Astrocyte of the cerebellum (primary cell): ENCODE measurements around the gene KHDC3L.

Experiments used
- DNase-seq: peaks from one replicate; pipeline ENCODE4 v3.0.0-alpha.2; 2011; ENCODE audit warnings: low read depth
- H3K4me3 ChIP-seq: 2 replicates; pipeline ENCODE4 v1.5.1; 2011; ENCODE audit warnings: mild to moderate bottlenecking, low read depth, low read length, moderate library complexity
- in situ Hi-C: cut with HindIII; loops from 2 replicates; pipeline ENCODE4 v1.10.0; 2017; ENCODE audit warnings: low sequenced_read_pairs
- TF ChIP-seq, protein P1 (sequence below): IDR thresholded peaks from 2 replicates; pipeline ENCODE4 v1.5.1; 2012; ENCODE audit warnings: low read length, low read depth, moderate library complexity, mild to moderate bottlenecking; ENCODE audit errors: missing control alignments

KHDC3L gene

DNA sequence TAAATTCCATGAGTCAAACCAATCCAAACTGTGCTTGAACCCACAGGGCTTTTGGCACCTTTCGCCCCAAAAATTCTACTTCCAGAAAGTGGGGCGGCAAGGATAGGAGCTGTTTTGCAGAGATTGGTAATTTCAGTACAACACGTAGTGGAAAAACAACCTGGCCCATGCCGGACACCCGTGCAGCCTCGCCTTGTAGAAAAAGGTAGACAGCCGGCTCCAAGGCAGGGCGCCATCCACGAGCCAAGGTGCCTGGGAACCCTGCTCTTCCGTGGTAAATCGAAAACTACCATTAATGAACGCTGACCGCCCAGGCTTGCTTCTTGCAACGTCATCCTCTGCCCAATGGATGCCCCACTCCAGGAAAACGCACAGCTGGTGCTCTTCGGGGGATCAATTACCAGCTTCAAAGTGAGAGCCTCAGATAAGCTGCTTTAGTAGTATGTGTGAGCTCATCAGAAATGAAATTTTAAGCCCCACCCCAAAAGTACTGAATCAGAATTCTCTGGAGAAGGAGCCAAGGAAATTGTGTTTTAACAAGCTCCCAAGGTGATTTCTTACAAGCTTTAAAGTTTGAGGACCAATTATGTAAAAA is 5.4 kb downstream of the KHDC3L start:
- H3K4me3 ChIP-seq, result no peak overlapping the region
- in situ Hi-C loops, result no loop called here
- no peak for DNase-seq
- TF ChIP-seq, protein P1, sequence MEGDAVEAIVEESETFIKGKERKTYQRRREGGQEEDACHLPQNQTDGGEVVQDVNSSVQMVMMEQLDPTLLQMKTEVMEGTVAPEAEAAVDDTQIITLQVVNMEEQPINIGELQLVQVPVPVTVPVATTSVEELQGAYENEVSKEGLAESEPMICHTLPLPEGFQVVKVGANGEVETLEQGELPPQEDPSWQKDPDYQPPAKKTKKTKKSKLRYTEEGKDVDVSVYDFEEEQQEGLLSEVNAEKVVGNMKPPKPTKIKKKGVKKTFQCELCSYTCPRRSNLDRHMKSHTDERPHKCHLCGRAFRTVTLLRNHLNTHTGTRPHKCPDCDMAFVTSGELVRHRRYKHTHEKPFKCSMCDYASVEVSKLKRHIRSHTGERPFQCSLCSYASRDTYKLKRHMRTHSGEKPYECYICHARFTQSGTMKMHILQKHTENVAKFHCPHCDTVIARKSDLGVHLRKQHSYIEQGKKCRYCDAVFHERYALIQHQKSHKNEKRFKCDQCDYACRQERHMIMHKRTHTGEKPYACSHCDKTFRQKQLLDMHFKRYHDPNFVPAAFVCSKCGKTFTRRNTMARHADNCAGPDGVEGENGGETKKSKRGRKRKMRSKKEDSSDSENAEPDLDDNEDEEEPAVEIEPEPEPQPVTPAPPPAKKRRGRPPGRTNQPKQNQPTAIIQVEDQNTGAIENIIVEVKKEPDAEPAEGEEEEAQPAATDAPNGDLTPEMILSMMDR, result no peak

DNA sequence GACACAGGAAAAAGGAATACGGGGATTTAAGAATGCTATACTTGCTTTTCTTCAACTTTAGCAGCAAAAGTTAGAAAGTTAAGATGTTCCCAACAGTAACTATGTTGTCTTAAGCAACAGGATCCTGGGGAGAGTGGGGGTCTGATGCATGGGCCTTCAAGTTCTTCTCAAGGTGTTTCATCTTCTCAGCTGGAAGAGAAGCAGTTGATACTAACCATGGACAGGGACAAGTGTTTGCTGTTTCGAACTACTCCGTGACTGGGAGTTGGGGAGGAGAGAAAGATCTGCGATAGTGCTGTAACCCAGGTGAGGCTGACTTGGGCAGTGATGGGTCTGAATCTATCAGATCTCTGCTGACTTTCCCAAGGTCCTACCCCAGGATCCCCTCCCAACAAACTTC is 6.2 kb downstream of the KHDC3L start:
- H3K4me3 ChIP-seq, result no peak overlapping the region
- in situ Hi-C loops, result no loop called here
- TF ChIP-seq, protein P1, result no peak
- DNase-seq, result no peak

DNA sequence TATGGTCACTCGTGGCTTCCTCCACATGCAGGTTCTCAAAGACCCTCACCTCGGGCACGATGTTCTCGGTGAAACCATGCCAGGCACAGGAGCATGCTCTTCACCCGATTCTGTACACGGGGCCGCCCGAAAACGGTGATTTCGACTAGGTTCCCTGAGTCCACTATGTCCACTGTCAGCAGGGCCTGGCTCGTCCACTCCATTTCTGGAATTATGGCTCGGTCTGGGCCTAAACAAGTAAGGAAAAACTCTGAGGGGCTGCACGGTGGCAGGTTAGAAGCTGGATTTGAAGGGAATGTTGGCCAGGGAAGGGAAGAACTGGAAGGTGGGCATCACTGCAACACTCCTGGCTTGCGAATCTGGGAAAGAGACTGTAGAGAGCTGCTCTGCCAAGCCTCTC is 6.7 kb downstream of the KHDC3L start:
- no peak overlapping the region for H3K4me3 ChIP-seq
- in situ Hi-C loops, result no loop called here
- no peak for DNase-seq
- TF ChIP-seq, protein P1, result no peak

DNA sequence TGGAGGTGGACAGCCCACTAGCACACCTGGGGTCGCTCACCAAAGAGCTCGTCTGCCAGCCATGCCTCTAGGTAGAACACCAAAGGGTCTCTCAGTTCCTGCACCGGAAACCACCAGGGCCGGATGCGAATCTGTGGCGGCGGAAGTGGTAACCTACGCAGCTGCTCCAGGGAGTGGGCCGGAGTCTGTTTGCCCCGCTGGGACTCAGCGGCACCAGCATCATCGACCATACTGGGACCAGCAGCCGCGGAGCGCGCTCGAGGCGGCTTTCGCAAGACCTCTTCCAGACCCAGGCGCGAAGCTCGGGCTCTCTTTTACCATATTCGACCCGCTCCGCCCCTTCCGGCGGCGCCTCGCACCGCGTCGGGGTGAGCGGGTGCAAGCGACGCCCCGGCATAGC is 7.1 kb downstream of the KHDC3L start, which contains the start of gene OOEP:
OOEP (minus strand) TSS at position 335 of the 400 bp plus-strand sequence; CDS start at position 230, 105 bp downstream.
- no peak within 1 kb of the TSS for H3K4me3 ChIP-seq
- in situ Hi-C loops, result no loop called here
- TF ChIP-seq, protein P1, result no peak
- no peak for DNase-seq

DNA sequence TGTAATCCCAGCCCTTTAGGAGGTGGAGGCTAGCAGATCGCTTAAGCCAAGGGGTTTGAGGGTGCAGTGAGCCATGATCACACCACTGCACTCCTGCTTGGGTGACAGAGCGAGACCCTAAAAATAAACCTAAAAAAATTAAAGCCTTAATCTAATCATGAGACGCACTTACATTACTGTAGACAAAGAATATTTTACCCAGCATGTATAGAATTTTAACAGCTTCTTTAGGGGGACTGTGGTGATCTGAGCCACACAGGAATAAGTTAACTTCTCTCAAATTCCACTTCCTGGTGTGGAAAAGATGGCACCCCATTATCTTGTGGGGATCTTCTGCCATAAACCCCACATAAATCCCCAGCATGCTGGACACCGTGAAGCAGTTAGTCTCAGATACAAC is 9.5 kb downstream of the KHDC3L start:
- TF ChIP-seq, protein P1, result no peak
- in situ Hi-C loops, result no loop called here
- no peak overlapping the region for H3K4me3 ChIP-seq
- DNase-seq, result no peak

DNA sequence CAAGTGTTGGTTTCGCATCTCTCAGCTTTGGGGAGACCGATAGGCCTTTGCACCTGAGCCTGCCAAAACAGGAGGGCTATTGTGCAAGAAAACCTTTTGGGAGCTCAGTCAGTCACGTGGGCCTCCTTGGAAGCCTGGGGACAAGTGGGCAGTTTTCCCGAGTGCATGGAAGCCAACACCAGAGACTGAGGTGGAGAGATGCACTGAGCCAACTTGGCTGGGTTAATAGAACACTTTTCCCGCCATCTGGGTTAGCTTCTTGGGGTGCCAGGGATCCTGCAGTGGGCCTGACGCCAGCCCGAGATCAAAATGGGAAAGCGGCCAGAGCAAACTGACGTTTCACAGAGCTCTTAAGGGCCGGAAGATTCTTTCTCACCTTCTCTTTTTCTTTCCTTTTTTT is 10.1 kb downstream of the KHDC3L start:
- no peak overlapping the region for H3K4me3 ChIP-seq
- in situ Hi-C loops, result no loop called here
- no peak for DNase-seq
- TF ChIP-seq, protein P1, result no peak

DNA sequence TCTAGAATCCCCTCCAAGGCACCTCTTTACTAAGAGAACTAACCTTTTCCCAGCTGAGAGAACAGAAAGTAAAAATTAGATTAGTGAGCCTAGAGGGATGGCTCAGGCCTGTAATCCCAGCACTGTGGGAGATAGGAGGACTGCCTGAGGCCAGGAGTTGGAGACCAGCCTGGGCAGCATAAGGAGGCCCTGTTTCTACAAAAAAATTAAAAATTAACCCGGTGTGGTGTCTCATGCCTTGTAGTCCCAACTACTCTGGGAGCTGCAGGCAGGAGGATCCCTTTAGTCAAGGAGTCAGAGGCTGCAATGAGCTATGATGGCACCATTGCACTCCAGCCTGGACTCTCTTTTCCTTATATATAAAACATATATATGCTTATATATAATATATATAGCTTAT is 12.8 kb downstream of the KHDC3L start:
- in situ Hi-C loops, result no loop called here
- no peak for DNase-seq
- TF ChIP-seq, protein P1, result no peak
- H3K4me3 ChIP-seq, result no peak overlapping the region
